ENCODE results near the gene ZNF232.
"Not testable (repeated sequence)": the region's sequence is repeated elsewhere in the genome, so short reads cannot be mapped to it uniquely, and the experiment has no call there.

Gene ZNF232

DNA sequence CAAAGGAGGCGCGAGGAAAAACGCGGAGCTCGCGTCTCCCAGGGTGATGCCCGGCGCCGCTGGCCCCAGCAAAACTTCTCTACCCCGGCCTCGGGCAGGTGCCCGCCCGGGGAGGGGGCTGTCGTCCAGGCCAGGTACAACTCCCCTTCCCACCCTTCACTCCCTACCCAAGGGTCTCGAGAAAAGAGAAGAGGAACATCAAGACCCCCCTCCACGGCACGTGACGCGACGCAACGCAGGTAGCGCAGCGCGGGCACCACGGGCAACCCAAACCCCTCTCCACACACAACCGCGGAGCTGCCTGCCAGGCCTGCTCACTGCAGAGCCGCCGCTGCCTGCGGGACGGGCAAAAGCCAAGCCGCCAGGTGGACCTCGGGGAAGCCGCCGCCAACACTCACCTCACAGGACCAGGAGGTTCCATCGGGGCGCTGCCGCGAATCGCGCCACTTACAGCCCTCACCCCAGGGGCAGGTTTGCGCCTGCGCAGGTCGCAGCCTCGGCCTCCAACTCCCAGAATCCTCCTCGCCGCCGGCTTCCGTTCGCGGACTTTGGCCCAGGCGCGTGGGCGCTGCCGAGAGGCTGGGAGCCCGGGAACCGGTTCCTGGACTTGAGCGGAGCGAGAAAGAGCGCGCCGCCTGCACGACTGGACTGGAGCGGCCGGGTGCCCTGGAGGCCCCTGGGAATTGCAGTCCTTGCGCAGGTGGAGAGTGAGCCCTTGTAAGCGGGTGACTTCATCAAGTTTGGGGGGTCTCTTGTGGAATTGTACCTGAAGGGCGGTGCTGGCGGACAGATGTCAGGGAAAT lies at the start of gene ZNF232:
TSS of gene ZNF232 (minus strand) at position 477 of the 803 bp plus-strand sequence. CDS start at position 421, 56 bp downstream.
- no peaks in the 10 kb centered on the region for H3K9me2 ChIP-seq (replicated peaks; ENCODE audit: insufficient read depth, low read length)
- peaks cover 12% of the 10 kb centered on the region for H3K79me2 ChIP-seq (ENCODE audit: low read length)
- peak within 1 kb of the TSS; percentile 99 for H3K4me3 ChIP-seq (ENCODE audit: low read length)
- no peaks in the 10 kb centered on the region for H3K9me3 ChIP-seq (replicated peaks; ENCODE audit: insufficient read depth, low read length)
- peak; percentile 96 for DNase-seq
- peak within 1 kb of the TSS; percentile 24; the same call in 1 of the 2 replicates for H3K27ac ChIP-seq (ENCODE audit: low read length)
- no peaks in the 10 kb centered on the region for H3K4me1 ChIP-seq (ENCODE audit: low read length)
- H3K9ac ChIP-seq (ENCODE audit: low read length), result peak within 1 kb of the TSS; percentile 77
- H3K4me2 ChIP-seq (ENCODE audit: low read depth, low read length), result peak within 1 kb of the TSS; percentile 96
- H3F3A ChIP-seq (ENCODE audit: insufficient read depth, low read length), result 0 out of 2 replicates have a peak, but pooled peaks cover 3% of the 10 kb centered on the region
- peak within 1 kb of the TSS; percentile 100 for H2AFZ ChIP-seq (ENCODE audit: low read length)
- H3K27me3 ChIP-seq (replicated peaks; ENCODE audit: insufficient read depth, low read length), result no peaks in the 10 kb centered on the region
- H3K36me3 ChIP-seq (replicated peaks; ENCODE audit: insufficient read depth, low read length), result peaks cover 3% of the 10 kb centered on the region; the same call in 1 of the 2 replicates
- TF ChIP-seq EZH2phosphoT487 (IDR thresholded peaks at IDR 0.05; ENCODE audit: low read length) (no peak), EZH2 (optimal IDR thresholded peaks at IDR 0.05; ENCODE audit: low read depth, low read length) (no peak)
- TF ChIP-seq, protein P1, sequence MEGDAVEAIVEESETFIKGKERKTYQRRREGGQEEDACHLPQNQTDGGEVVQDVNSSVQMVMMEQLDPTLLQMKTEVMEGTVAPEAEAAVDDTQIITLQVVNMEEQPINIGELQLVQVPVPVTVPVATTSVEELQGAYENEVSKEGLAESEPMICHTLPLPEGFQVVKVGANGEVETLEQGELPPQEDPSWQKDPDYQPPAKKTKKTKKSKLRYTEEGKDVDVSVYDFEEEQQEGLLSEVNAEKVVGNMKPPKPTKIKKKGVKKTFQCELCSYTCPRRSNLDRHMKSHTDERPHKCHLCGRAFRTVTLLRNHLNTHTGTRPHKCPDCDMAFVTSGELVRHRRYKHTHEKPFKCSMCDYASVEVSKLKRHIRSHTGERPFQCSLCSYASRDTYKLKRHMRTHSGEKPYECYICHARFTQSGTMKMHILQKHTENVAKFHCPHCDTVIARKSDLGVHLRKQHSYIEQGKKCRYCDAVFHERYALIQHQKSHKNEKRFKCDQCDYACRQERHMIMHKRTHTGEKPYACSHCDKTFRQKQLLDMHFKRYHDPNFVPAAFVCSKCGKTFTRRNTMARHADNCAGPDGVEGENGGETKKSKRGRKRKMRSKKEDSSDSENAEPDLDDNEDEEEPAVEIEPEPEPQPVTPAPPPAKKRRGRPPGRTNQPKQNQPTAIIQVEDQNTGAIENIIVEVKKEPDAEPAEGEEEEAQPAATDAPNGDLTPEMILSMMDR (IDR thresholded peaks at IDR 0.05; ENCODE audit: low read length), result no peak
- H4K20me1 ChIP-seq (ENCODE audit: insufficient read depth, low read length), result no peaks in the 10 kb centered on the region

DNA sequence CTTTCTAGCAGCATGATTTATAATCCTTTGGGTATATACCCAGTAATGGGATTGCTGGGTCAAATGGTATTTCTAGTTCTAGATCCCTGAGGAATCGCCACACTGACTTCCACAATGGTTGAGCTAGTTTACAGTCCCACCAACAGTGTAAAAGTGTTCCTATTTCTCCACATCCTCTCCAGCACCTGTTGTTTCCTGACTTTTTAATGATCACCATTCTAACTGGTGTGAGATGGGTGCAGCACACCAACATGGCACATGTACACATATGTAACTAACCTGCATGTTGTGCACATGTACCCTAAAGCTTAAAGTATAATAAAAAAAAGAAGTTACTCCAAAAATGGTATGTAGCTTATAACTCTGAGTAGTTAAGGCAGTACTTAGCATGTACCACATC lies 49.0 kb upstream of the ZNF232 start:
- not testable (repeated sequence) for H3F3A ChIP-seq (ENCODE audit: insufficient read depth, low read length)

DNA sequence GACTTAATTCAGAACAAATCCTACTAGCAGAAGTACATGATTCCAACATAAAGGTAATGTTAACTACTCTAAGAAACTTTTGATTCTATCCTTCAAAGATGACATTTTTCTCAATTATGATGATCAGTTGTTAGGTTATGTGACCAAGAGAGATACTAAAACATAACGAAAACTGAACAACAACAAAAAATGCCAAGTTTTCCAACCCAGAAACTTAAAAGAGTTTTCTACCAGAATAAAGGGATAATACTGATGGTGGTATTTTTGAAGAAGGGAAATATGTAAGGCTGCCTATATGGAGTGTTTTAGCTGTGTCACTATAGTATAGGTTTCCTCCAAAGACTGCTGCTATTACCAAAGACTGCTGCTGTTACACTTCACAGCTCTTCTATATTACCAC lies 34.4 kb upstream of the ZNF232 start:
- not testable (repeated sequence) for H3K9me3 ChIP-seq (replicated peaks; ENCODE audit: insufficient read depth, low read length); H2AFZ ChIP-seq (ENCODE audit: low read length); H3K79me2 ChIP-seq (ENCODE audit: low read length); H3K4me2 ChIP-seq (ENCODE audit: low read depth, low read length); H3K27me3 ChIP-seq (replicated peaks; ENCODE audit: insufficient read depth, low read length); DNase-seq; H3K27ac ChIP-seq (ENCODE audit: low read length); H3K36me3 ChIP-seq (replicated peaks; ENCODE audit: insufficient read depth, low read length); H3F3A ChIP-seq (ENCODE audit: insufficient read depth, low read length); H3K9me2 ChIP-seq (replicated peaks; ENCODE audit: insufficient read depth, low read length); H3K9ac ChIP-seq (ENCODE audit: low read length); H3K4me1 ChIP-seq (ENCODE audit: low read length); H3K4me3 ChIP-seq (ENCODE audit: low read length); H4K20me1 ChIP-seq (ENCODE audit: insufficient read depth, low read length)

More for the DNA sequence above, 49.0 kb upstream of the ZNF232 start:
- not testable (repeated sequence) for H3K4me2 ChIP-seq (ENCODE audit: low read depth, low read length); H3K9me2 ChIP-seq (replicated peaks; ENCODE audit: insufficient read depth, low read length); H3K27ac ChIP-seq (ENCODE audit: low read length); DNase-seq; H3K36me3 ChIP-seq (replicated peaks; ENCODE audit: insufficient read depth, low read length); H2AFZ ChIP-seq (ENCODE audit: low read length); H3K27me3 ChIP-seq (replicated peaks; ENCODE audit: insufficient read depth, low read length); H3K79me2 ChIP-seq (ENCODE audit: low read length); H4K20me1 ChIP-seq (ENCODE audit: insufficient read depth, low read length); H3K9ac ChIP-seq (ENCODE audit: low read length); H3K9me3 ChIP-seq (replicated peaks; ENCODE audit: insufficient read depth, low read length); H3K4me1 ChIP-seq (ENCODE audit: low read length); H3K4me3 ChIP-seq (ENCODE audit: low read length)

DNA sequence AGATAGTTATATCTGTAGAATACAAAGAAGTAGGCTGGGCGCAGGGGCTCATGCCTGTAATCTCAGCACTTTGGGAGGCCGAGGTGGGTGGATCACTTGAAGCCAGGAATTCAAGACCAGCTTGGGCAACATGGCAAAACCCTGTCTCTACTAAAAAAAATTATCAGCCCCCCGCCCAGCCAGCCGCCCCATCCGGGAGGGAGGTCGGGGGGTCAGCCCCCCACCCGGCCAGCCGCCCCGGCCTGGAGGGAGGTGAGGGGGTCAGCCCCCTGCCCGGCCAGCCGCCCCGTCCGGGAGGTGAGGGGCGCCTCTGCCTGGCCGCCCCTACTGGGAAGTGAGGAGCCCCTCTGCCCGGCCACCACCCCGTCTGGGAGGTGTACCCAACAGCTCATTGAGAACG lies 31.2 kb upstream of the ZNF232 start:
- not testable (repeated sequence) for H3K9ac ChIP-seq (ENCODE audit: low read length); H3F3A ChIP-seq (ENCODE audit: insufficient read depth, low read length); H3K4me1 ChIP-seq (ENCODE audit: low read length); H3K36me3 ChIP-seq (replicated peaks; ENCODE audit: insufficient read depth, low read length); H4K20me1 ChIP-seq (ENCODE audit: insufficient read depth, low read length); H3K4me2 ChIP-seq (ENCODE audit: low read depth, low read length); H3K27me3 ChIP-seq (replicated peaks; ENCODE audit: insufficient read depth, low read length); H3K9me2 ChIP-seq (replicated peaks; ENCODE audit: insufficient read depth, low read length); H3K27ac ChIP-seq (ENCODE audit: low read length); H3K79me2 ChIP-seq (ENCODE audit: low read length); H3K9me3 ChIP-seq (replicated peaks; ENCODE audit: insufficient read depth, low read length); H2AFZ ChIP-seq (ENCODE audit: low read length); H3K4me3 ChIP-seq (ENCODE audit: low read length); DNase-seq

DNA sequence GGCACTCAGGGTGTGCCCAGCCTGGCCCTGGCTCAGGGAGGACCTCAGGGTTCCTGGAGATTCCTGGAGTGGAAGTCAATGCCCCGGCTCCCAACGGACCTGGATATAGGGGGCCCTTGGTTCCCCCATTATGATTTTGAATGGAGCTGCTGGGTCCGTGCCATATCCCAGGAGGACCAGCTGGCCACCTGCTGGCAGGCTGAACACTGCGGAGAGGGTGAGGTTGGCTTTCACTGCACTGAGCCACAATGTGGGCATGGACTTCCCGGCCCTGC lies 27.7 kb upstream of the ZNF232 start:
- TF ChIP-seq, protein P1 (IDR thresholded peaks at IDR 0.05; ENCODE audit: low read length), result no peak
- TF ChIP-seq EZH2 (optimal IDR thresholded peaks at IDR 0.05; ENCODE audit: low read depth, low read length), result no peak
- TF ChIP-seq EZH2phosphoT487 (IDR thresholded peaks at IDR 0.05; ENCODE audit: low read length), result no peak
- Histone ChIP-seq H3F3A (ENCODE audit: insufficient read depth, low read length) (no peaks in the 10 kb centered on the region), H3K9ac (ENCODE audit: low read length) (no peak overlapping the region), H3K4me1 (ENCODE audit: low read length) (no peaks in the 10 kb centered on the region), H2AFZ (ENCODE audit: low read length) (no peak overlapping the region), H3K36me3 (replicated peaks; ENCODE audit: insufficient read depth, low read length) (no peaks in the 10 kb centered on the region), H3K4me2 (ENCODE audit: low read depth, low read length) (no peak overlapping the region), H3K9me2 (replicated peaks; ENCODE audit: insufficient read depth, low read length) (no peaks in the 10 kb centered on the region), H3K4me3 (ENCODE audit: low read length) (no peak overlapping the region), H3K27ac (ENCODE audit: low read length) (no peak overlapping the region), H3K27me3 (replicated peaks; ENCODE audit: insufficient read depth, low read length) (no peaks in the 10 kb centered on the region; the same call in 1 of the 2 replicates), H3K9me3 (replicated peaks; ENCODE audit: insufficient read depth, low read length) (no peaks in the 10 kb centered on the region), H4K20me1 (ENCODE audit: insufficient read depth, low read length) (no peaks in the 10 kb centered on the region), H3K79me2 (ENCODE audit: low read length) (no peaks in the 10 kb centered on the region)
- DNase-seq, result no peak
